SK-MEL-5 (cell line): ENCODE results near the gene PWWP3B. TPM values are rescaled to one million over a fixed set of nuclear protein-coding genes. Genes with fewer than 3 reads are reported as not detected.
"Not testable (repeated sequence)": the region's sequence is repeated elsewhere in the genome, so short reads cannot be mapped to it uniquely, and the experiment has no call there.

Experiments
- DNase-seq: peaks from one replicate; pipeline ENCODE4 v3.0.0-alpha.2; 2016; ENCODE audit warnings: low read depth, low spot score
- in situ Hi-C: cut with HindIII; loops from 2 replicates; pipeline ENCODE4 v1.10.0; 2016; ENCODE audit warnings: low sequenced_read_pairs, high pct_unique_total_duplicates, low pct_unique_long_range_greater_than_20kb
- polyA plus RNA-seq, 2 experiments: library from polyadenylated mRNA; depleted of rRNA; stranded (reverse); fragments of >200 nt; gene quantifications; 2 replicates each; pipeline ENCODE4 v1.2.3, GENCODE V29; 2015
- total RNA-seq: library from RNA; depleted of rRNA; stranded (reverse); fragments of >200 nt; shearing (Covaris generic); gene quantifications from 2 replicates; pipeline ENCODE4 v1.2.3, GENCODE V29; 2014; rRNA removed

The PWWP3B gene
- 0.21 and 0.32 TPM in 2 replicates for total RNA-seq
- 0.10 and 0.13 TPM in 2 replicates for polyA plus RNA-seq (2015; cell fraction: cytosol; rRNA removed)
- polyA plus RNA-seq (2015; cell fraction: nucleus; rRNA removed): not detected in 2 replicates

DNA sequence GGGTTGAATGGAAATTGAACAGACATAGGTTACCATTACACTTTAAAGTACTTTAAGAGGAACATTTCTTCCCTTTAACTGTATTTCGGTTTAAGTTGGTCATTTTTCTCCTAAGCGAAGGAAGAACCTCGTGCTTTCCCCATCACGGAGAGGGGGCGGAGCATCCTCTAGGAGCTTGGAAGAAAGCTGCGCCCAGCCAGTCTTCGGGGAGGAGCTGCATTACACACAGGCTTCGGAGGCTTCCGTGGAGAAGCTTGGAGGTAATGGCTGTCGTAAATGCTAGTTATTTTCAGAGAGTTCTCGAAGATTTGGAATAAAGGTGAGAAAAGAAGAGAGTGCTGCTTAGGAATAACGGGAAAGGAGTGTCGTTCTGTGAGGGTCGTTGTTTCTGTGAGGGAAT, at the start of gene PWWP3B:
PWWP3B (plus strand) TSS at position 199 of the 400 bp plus-strand sequence. CDS start 37,128 bp downstream, outside the sequence.
- DNase-seq: peak; percentile 45
- in situ Hi-C loops: no loop called here

GRCh38 chrX:106139048-106139447, 29.1 kb upstream of the PWWP3B start:
- in situ Hi-C loops: no loop called here

DNA sequence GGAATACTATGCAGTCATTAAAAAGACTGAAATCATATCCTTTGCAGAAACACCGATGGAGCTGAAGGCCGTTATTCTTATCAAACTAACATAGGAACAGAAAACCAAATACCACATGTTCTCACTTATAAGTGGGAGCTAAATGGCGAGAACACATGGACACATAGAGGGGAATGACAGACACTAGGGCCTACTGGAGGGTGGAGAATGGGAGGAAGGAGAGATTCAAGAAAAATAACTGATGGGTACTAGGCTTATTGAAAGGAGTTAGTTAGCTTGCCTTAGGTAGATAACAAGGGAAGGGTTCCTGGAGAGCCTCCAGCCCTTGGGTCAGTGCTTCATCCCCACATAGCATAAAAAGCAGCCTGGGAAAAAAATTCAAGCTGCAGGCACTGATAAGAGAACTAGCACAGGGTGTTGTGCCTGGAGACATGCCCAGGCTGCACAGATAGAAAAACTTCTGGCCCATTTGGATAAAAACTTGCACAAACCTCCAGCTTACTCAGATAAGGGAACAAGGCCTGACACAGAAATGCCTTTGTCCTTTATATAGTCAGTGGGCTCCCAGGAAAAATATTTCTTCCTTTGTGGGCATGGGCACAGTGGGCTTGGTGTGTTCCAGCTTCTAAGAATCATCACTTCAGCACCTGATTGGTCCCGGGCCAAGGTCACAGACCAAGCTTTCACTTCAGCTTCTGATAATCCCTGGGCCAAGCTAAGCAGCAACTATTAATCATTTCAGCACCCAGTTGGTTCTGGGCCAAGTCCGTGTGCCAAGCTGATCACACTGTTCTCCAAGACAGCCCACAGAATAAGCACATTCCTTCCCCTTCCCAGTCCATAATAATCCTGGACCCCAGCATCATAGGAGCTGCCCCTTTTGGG, 23.1 kb upstream of the PWWP3B start:
- no peak for DNase-seq
- in situ Hi-C loops: no loop called here

More at GRCh38 chrX:106139048-106139447, 29.1 kb upstream of the PWWP3B start:
- DNase-seq: no peak

DNA sequence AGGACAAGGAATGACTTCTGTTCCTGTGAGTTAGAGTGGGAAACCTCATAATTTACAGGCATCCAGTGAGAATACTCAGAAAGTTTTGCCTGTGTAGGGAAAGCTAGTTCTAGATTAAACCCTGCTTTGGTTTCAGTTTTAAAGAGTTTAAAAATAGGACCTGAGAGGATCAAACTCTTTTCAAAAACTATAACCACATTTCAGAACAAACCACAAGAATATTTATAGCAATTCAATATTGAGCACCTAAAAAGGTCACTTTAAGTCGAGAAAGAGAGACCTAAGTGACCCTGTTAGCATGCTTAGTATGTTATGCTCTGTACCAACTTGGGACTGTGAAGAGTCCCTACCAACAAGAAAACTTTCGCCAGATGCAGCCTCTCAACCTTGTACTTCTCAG, 17.4 kb upstream of the PWWP3B start:
- in situ Hi-C loops: no loop called here
- no peak for DNase-seq

GRCh38 chrX:106159861-106160282, 8.2 kb upstream of the PWWP3B start:
- DNase-seq: no peak
- in situ Hi-C loops: no loop called here

- in situ Hi-C loops: no loop called here
- peak; percentile 26 for DNase-seq
Observed at GRCh38 chrX:106170318-106170717, 2.2 kb downstream of the PWWP3B start.

GRCh38 chrX:106171293-106171820, 3.3 kb downstream of the PWWP3B start:
- in situ Hi-C loops: no loop called here
- no peak for DNase-seq

DNA sequence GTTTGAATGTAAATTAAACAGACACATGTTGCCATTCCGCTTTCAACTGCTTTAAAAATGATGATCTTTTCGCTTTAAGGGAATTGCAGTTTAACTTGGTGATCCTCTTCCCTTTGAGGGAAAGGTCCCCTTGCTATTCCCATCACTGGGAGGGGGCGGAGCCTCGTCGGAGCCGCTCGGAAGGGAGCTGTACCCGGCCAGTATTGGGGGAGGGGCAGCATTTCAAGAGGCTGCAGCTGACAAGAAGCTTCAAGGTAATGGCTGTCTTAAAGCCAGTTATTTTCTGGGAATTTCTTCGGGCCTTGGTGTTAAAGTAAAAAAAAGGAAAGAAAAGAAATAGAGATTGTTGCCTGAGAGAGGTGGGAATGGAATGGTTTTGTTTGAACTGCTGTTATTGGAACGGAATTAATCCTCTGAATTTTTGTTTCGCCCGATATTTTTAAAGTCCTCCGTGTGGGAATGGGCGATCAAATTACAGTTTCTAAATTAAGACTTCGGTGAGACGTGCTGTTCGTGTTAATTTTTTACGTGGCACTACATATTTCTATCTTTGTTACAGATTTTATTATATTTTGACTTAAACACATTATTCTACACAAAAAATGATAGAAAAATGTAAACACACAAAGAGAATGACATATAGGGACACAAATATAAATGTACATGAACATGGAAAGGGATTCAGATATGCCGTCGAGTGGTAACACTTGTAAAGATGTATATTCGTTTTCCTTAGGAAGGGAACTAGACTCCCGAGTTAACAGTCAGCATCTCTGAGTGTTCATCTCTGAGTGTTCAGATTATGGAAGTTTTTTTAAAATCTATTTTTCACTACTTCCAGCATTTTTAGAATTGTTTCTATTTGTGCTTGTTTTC, 9.2 kb downstream of the PWWP3B start:
- peak; percentile 26 for DNase-seq
- in situ Hi-C loops: no loop called here

- DNase-seq: no peak
- in situ Hi-C loops: no loop called here
Observed at GRCh38 chrX:106177982-106178321, 9.8 kb downstream of the PWWP3B start.

DNA sequence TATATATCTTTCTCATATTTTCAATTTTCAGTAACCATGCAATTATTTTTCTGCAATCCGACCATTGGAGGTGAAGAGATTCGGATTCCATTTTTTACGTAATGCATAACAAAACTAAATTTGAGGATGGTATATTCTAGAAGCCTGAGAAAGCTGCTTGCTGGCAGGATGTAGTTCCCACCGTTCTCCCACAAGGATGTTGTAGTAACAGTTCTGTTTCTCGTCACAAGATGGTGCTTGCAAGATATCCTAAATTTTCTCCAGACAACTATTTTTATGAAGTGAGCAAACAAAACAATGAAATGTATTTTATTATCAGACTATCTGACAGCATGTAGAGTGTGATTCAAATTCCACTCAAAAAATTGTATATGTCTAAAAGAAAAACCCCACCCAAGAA, 10.7 kb downstream of the PWWP3B start:
- in situ Hi-C loops: no loop called here
- DNase-seq: no peak

- in situ Hi-C loops, DNase-seq: not testable (repeated sequence)
Observed at GRCh38 chrX:106183685-106184084, 15.6 kb downstream of the PWWP3B start.

DNA sequence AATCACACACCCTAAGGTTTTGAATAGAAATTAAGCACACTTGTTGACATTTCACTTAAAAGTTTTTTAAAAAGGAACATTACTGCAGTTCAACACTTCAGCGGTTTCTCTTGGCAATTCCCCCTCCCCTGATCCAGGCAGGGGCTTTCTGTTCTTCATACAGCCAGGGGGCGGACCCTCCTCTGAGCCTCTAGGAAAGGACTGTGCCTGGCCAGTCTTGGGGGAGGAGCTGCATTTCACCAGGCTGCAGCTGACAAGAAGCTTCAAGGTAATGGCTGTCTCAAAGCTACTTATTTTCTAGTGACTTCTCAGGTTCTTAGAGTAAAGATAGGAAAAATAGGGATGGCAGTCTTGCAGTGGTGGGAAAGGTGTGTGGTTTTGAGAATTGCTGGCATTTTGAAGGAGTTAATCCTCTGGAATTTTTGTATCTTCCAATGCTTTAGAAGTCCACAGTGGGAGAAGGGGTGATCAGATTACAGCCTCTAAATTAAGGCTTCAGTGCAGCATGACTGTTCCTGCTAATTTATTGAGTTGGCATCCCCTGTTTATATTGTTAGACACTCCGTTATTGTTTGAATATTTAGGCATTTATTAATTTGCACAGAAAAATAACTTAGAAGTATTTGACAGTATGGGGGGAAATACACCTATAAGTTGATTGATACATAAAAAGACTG, 33.5 kb downstream of the PWWP3B start:
- in situ Hi-C loops: no loop called here
- DNase-seq: peak; percentile 1

GRCh38 chrX:106203315-106203714, 35.2 kb downstream of the PWWP3B start:
- DNase-seq: peak; percentile 4
- in situ Hi-C loops: no loop called here

GRCh38 chrX:106208154-106208553, 40.0 kb downstream of the PWWP3B start:
- no peak for DNase-seq
- in situ Hi-C loops: no loop called here
